A204.1 (cell line): ENCODE data around the gene MC3R.

Experiments
- FAIRE-seq: peaks from 2 replicates; lab custom pipeline; 2012; peaks lifted over from hg19 to GRCh38; lab: Jason Lieb, UNC

The MC3R gene

DNA sequence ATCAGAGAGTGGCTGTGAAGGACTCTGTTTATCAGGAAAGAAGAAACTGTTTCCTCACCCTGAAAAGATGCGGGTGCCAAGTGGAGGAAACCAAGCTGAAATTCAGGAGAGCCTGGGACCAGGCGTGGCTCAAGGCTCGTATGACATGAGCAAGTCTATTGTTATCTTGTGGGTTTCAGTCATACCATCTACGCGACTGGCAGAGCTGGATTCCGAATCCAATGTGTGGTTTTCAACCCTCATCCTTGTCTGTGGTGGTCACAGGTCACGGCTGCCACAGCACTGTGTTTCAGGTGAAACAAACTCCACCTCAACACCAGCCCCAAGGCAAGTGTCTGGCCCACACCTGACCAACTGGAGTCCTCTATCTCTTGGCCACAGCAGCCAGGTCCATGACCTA, 9.1 kb downstream of the MC3R start:
- FAIRE-seq, result no peak

DNA sequence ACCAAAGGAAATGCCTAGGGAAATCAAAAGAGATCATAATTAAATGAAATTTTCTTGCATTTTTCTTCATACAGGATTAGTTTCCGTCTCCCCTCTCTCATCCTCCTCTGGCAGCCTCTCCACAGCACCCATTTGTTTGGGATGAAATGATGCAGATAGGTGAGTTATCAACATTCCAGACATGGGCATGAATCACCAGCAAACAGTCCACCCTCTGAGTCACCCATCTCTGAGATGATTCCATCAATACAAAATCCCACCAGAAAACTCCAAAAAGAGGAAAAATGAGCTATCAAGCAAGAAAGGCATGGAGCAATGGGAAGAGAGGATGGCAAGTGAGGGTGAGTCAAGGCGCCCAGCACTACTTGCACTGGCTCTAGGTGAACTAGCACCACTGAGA, 11.4 kb downstream of the MC3R start:
- no peak for FAIRE-seq

DNA sequence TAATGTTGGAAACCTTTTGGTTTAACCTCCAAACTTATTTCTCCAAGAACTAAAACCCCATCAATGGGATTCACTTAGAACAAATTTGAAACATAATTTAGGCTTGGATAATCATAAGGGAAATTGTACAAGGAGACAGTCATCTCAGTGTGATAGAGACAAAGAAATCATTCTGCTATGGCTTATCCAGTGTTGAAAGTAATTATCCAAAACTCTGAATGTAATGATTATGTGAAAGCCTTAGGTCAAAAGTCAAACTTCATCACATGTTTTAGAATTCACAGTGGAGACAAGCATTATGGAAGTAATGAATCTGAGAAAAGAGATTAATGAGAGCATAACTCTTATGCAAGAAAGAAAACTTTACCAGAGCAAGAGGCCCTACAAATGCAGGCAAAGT, 20.0 kb downstream of the MC3R start:
- FAIRE-seq, result no peak

DNA sequence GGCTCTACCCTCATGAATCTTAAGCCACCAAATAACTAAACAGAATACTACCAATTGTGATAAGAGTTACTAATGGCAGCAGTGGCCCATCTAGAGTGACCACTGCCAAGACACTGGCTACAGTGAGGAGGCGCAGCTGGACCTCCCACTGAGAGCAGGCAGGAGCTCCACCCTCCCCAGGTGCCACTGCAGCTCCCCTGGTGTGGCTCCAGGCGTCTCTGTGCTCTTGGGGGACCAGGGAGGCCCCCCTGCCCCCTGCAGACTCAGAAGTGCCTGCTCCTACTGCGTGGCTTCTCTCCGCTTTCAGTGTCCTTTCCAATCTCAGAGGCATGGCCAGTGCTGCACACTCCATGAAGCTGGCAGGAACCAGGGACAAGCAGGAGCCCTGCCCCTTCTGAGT, 23.4 kb downstream of the MC3R start:
- FAIRE-seq, result no peak

DNA sequence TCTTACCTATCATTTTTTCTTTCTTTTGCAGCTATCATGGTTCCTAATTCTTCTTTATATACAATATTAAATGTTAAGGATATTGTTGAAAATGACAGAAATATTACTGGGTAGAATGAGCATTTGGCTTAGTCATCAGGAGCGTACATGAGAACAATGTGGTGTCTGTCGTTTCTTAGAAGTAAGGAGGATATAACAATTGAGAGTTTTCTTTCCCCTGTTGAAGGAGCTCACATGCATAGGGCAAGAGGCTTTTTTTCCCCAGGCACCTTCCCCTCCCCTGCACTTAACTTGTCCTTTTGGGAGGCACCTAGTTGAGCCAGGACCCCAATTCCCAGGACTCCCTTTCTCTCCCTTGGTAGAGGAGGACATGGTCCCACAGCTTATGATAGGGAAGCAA, 25.0 kb downstream of the MC3R start:
- no peak for FAIRE-seq

DNA sequence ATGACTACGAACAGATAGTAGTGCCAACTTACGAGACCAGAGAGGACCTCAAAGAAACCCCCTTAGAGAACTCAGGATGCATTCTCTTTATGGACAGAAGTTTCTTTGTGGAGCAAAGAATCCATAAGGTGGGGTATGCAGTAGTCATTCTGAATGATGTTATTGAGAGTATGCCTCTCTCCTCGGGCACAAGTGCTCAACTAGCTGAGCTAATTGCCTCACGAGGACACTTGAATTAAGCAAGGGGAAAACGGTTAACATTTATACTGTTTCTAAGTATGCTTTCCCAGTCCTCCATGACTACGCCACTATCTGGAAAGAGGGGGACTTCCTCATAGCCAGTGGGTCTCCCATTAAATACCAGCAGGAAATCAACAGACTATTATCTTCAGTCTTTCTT, 25.6 kb downstream of the MC3R start:
- FAIRE-seq, result no peak

DNA sequence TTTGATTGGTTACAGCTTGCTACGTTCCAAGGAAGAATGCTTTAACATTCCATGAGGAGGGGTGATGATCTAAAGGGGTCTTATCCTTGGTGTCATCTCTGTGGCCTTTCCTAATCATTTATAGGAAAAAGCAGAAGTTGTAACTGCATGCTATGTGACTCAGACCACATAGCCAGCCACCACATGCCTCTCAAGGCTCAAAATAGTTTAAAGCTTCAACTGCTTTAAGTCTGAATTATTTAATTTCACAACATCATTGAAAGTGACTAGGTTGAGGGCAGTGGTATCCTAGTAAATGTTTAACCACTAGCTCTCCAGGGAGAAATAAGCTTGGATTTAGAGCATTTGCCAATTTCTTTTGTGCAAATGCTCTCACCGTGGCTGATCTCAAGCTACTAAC, 29.7 kb downstream of the MC3R start:
- no peak for FAIRE-seq

DNA sequence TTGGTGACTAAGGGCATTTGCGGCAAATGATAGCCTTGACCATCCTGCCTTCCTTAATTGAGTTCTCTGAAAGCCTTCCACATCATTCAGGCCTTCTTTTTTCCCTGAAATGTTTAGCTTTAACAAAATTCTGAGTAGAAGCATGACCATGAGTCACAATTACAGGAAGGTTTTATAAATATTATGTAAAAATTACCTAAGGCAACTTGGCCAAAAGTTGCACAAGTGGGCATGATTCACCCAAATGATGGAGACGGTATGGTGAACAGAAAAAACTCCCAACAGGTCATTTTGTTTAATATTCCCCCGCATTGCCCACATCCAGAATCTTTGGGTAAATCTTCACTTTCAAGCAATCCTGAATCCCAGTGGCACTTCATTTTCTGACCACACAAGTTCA, 37.0 kb downstream of the MC3R start:
- FAIRE-seq, result no peak

DNA sequence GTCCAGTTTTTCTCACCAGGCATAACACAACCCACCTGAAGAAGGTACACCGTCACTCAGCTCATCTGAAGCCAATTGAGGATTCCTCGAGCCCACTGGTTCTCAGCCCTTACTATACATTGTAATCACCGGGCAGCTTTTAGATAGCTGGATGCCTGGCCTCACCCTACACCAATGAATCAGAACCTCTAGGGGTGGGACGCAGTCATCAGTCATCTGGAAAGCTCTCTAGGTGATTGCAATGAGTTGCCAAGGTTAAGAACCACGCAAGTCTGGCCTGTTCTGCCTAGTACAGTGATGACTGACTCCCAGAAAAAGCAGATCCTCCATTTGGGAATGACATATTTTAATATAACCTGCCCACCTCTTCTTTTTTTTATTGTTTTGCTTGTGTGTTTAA, 41.1 kb downstream of the MC3R start:
- no peak for FAIRE-seq

DNA sequence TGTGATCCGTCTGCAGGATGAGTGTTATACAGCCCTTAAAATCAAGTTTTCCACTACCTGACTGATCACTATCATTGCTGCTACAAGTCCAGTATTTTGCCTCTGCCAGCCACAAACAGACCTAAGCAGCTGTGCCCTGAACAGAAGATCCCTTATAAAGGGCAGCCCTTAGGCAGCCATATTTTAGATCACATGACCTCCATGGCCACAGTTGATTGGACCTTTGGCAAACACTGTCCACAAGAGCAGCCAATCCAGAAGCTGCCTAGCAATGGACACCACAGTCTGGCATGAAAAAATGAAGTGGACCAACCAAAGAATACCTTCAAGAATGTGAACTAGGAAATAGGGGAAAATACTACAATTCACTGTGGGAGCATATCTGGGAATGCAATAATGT, 50.8 kb downstream of the MC3R start:
- FAIRE-seq, result no peak
